Fibroblast of the conjunctiva (primary cell): ENCODE measurements around the gene DUS3L.
"Not testable (repeated sequence)": the region's sequence is repeated elsewhere in the genome, so short reads cannot be mapped to it uniquely, and the experiment has no call there.

Experiments used
- DNase-seq: peaks from one replicate; pipeline ENCODE4 v3.0.0-alpha.2; 2010; ENCODE audit warnings: low read depth

DUS3L gene

DNA sequence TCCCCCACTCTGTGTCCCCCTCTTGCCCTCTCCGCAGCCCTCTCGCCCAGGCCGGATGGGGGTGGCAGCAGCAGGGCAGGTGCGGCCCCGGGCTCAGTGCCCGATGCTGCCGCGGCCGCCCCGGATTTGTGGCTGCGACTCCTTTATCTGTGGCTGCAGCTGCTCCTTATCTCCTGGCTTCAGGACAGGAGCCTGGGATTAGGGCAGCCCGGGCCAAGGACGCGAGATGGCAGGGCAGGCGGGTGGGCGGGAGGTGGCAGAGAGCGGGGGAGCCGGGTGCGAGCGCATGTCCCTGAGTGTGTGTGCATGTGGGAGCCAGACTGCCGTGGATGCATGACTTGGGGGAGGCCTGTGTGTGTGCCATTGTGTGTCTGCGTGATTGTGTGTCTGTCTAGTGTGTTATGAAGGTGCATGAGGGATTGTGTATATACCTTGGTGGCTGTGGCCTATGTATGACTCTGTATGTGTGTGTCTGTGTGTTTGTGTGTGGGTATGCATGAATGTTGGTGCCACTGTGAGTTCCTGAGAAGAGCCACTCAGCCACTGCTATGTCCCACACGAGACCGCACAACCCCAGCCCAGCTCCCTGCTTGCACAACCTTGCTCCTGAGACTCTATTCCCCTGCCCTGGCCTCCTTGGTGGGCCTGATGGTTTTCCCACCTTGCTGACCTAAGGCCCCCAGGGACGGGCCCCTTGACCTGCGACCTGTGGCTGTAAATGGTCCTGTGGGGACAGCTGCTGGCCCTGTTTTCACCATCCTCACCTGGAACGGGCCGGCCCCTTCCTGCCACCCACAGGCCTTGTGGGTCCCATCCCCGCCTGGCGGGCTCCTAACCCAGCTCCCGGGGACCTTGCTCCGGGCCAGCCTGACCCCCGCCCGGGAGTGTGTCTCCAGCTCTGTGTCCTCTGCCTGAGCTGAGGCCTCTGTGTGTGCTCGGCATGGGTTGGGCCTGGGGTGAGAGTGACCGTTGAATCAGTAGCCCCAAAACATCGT, 8.6 kb upstream of the DUS3L start:
- DNase-seq, result no peak

GRCh38 chr19:5798244-5798643, 7.3 kb upstream of the DUS3L start:
- DNase-seq, result no peak

DNA sequence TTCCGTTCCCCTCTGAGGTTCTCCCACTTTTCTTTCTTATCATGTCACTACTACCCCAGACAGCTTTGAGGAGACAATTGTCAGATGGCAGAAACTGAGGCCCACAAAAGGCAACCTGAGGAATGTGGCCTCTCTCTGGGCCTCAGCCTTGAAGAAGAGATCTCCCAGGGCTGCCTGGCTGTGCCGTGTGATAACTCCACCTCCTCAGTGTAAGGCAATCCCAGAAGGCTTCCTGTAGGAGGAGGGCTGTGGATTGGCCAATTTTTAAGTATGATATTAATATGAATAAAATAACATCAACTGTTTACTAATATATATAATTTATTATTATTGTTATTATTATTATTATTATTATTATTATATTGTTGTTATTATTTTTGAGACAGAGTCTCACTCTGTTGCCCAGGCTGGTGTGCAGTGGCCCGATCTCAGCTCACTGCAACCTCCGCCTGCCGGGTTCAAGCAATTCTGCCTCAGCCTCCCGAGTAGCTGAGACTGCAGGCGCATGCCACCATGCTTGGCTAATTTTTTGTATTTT, 4.5 kb upstream of the DUS3L start:
- DNase-seq, result no peak

DNA sequence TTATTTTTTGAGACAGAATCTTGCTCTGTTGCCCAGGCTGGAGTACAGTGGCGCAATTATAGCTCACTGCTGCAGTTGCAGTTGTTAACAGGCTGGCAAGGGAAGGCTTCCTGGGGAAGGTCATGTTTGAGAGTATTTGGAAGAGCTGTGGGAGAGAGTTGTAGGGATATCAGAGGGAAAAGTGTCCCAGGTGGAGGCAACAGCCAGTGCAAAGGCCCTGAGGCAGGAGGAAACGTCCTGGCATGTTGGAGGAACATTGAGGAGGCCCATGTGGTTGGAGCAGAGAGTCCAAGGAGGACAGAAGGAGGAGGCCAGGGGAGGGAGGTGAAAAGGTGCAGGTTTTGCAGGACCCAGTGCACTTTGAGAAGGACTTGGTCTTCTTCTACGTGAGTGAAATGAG, 2.2 kb upstream of the DUS3L start:
- no peak for DNase-seq

- no peak for DNase-seq
Observed at GRCh38 chr19:5792224-5792623, 1.3 kb upstream of the DUS3L start.

- no peak for DNase-seq
Observed at GRCh38 chr19:5789886-5790558, 941 bp downstream of the DUS3L start.

DNA sequence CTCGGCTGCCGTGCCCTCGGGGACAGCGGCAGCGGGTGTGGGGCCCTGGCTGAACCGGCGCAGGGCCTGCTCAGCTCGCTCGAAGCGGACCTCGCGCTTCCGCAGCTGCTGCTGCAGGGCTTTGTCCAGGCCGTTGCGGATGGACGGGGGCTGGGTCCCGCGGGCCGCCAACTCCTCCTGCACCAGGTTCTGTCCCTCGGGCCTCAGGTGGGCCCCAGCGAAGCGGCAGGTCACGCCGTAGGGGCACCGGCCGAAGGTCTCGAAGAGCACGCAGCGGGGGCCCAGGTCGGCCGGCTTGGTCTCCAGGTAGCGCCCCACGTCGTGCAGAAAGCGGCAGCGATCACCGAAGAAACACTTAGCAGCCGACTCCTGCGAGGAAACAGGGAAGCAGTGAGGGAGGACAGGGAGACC, 1.6 kb downstream of the DUS3L start:
- no peak for DNase-seq

GRCh38 chr19:5788422-5788821, 2.5 kb downstream of the DUS3L start:
- DNase-seq, result no peak

DNA sequence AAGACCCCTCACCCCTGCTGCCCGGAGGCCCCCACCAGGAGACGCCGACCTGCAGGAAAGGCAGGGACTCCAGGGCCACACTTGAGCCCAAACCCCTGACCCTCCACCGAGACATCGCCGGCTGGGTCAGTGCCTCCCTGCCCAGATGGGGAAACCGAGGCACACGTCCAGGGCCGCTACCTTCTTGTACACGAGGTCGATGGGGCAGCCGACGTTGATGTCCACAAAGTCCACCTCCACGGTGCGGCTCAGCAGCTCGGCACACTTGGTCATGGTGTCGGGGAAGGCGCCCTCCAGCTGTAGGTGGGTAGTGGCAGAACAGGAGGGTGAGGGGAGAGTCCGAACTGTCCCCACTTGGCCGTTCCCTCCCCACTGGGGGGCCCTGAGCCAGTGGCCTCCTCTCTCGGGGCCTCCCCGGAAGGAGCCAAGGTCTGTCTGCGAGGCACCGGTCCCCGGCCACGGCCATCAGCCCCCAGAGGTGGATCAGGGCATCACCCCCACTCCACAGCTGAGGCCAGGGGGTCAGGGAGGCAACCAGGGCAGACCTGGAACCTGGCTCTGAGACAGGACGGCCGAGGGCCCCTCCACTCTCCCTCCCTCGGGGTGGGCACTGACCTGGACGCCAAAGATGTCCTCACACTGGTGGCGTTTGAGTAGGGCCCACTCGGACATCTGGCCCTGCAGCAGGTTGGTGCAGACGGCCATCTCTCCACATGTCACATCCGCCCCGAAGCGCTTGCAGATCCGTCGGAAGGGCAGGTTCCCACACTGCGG, 3.4 kb downstream of the DUS3L start:
- DNase-seq, result no peak

- DNase-seq, result no peak
Observed at GRCh38 chr19:5786593-5787408, 4.2 kb downstream of the DUS3L start.

GRCh38 chr19:5785423-5785822, 5.5 kb downstream of the DUS3L start:
- DNase-seq, result no peak

DNA sequence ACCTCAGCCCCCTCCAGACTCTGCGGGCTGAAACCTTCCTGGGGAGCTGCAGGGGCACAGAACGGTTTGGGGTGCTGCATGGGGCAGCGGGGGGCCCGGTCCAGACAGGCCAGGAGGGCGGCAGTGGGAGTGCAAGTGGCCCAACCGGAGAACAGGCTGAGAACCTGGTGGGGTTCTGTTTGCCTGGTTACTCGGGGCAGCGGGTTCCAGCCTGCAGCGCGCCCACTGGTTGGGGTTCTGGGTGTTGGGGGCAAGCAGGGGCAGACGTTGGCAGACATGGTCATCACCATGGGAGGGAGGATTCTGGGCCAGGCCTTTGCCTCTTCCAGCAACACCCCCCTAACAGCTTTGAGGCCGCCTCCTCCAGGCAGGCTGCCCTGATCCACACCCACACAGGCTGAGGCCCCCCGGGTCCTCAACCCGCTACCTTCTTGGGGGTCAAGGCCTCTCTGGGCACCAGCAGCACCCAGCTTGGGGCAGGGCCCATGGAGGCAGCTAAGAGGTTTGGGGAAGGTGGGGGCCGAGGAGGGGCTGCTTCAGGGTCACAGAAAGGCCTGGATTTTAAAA, 6.3 kb downstream of the DUS3L start, which contains the start of gene PRR22:
Gene PRR22 (minus strand): TSS at position 166 of the 567 bp plus-strand sequence. CDS start 86 bp downstream, at position 80.
- DNase-seq, result no peak

DNA sequence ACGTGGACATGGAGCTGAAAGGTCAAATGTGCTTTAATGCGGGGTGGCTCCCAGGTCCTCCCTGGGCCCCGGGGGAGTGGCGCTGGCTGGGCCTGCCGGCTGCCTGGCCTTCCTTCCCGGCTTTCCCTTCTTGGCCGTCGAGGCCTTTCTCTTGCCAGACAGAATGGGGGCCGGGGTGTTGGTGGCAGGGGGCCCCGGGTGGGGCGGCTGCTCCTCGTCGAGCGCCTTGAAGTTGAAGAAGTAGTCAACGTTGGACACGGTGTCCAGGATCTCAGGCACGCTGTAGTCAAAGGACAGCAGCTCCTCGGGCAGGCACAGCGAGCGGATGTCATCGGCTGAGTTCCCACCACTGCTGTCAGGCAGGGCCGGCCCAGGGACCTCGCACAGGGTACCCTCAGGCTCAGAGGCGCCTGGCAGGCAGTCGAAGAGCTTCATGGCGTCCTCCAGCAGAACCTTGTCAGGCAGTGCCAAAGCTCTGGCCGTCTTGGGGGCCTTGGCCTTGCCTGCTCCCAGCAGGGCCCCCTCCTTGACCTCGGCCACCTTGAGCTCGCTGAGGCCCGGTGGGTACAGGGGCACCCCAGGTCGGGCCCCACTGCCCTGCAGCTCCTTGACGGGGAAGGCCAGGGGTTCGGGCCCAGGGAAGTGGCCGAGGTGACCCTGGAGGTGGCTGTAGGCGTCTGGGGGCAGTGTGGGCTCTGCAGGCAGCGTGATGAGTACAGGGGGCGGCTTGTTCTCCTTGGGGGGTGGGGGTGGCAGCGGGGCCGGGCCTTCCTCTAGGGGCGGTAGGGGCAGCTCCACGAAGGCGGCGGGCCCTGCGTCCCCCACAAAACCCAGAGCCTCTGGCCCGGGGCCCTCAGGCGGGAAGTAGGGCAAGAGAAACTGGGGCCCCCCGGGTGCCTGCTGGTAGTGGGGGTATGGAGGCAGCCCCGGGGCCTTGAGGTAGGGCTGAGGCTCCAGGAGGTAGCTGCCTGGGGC, 7.7 kb downstream of the DUS3L start:
- DNase-seq, result no peak

DNA sequence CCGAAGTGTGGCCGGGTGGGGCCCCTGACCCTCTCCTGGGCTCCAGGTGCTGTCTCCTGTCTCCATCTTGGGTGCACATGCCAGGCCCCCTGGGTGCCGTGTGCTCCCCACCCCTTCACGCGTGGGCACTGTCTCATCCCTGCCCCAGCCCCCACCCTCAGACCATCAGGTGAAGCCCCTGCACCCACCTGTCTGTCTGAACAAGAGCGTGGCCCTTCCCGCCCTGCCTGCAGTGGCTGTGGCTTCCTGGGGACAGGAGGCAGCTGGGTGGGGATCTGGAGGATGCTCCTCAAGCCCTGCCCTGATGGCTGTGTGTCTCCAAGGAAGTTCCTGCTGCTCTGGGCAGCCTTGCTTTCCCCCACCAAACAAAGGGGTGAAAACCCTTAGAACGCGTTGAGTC, 8.6 kb downstream of the DUS3L start:
- no peak for DNase-seq

- DNase-seq, result not testable (repeated sequence)
Observed at GRCh38 chr19:5780916-5781315, 10.0 kb downstream of the DUS3L start.

- DNase-seq, result no peak
Observed at GRCh38 chr19:5778402-5778801, 12.6 kb downstream of the DUS3L start.

GRCh38 chr19:5775668-5776309, 15.2 kb downstream of the DUS3L start:
- peak; percentile 75 for DNase-seq

- peak; percentile 29 for DNase-seq
Observed at GRCh38 chr19:5774921-5775320, 16.0 kb downstream of the DUS3L start.

- DNase-seq, result no peak
Observed at GRCh38 chr19:5773276-5773675, 17.7 kb downstream of the DUS3L start.
